ENCODE results near the gene DNM3. TPM values are rescaled to one million over a fixed set of nuclear protein-coding genes. Genes with fewer than 3 reads are reported as not detected.

DNM3 gene
- total and polyA plus RNA-seq, 2 experiments from 2014 or later: 0.11 to 1.4 TPM

DNA sequence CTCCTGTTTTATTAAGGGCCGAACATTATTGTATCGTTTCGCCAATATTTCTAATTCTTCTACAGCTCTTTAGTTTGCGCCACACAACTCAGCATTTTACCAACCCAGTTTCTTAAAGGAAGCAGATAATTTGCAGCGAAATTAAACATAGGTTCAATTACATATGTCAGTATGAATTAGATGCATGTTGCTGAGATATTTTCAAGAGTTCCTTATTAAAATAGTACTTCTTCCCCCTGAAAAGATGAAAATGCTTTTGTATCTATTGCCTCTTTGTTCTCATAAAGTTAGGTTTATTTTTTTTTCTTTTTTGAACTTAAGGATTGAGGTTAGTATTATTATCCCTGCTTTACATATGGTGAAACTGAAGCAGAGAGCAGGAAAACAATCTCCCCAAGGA is 395.7 kb downstream of the DNM3 start:
- no peaks in the 10 kb centered on the region for H3K4me1 ChIP-seq (ENCODE audit: insufficient read depth)
- no peaks in the 10 kb centered on the region for H3K79me2 ChIP-seq (ENCODE audit: insufficient read depth)
- H2AFZ ChIP-seq: no peak overlapping the region
- H3K9me2 ChIP-seq (ENCODE audit: insufficient read depth): no peaks in the 10 kb centered on the region
- no peak overlapping the region for H3K4me3 ChIP-seq
- no peaks in the 10 kb centered on the region for H3F3A ChIP-seq (ENCODE audit: insufficient read depth)
- 94 to 97% methylated on average over 5 of the region's 5 CpGs for WGBS, 2 experiments (ENCODE audit: low coverage in 1 of 2, low lambda C conversion rate in 2 of 2, missing lambda C conversion rate in 2 of 2)
- no peaks in the 10 kb centered on the region for H3K9me3 ChIP-seq (ENCODE audit: low read depth)
- in situ Hi-C loops (cut with MboI): no loop called here
- TF ChIP-seq EZH2 (IDR thresholded peaks at IDR 0.05; ENCODE audit: insufficient read depth, poor library complexity, severe bottlenecking) (no peak), EZH2phosphoT487 (IDR thresholded peaks at IDR 0.05; ENCODE audit: insufficient read depth, low read depth) (no peak)
- DNase-seq: no peak
- no peaks in the 10 kb centered on the region for H3K27me3 ChIP-seq (replicated peaks; ENCODE audit: insufficient read depth)
- no peak overlapping the region for H3K4me2 ChIP-seq (ENCODE audit: unreplicated experiment)
- no peak overlapping the region for H3K27ac ChIP-seq
- H4K20me1 ChIP-seq (ENCODE audit: insufficient read depth): no peaks in the 10 kb centered on the region
- H3K9ac ChIP-seq: no peak overlapping the region
- no peaks in the 10 kb centered on the region for H3K36me3 ChIP-seq (ENCODE audit: low read depth)

DNA sequence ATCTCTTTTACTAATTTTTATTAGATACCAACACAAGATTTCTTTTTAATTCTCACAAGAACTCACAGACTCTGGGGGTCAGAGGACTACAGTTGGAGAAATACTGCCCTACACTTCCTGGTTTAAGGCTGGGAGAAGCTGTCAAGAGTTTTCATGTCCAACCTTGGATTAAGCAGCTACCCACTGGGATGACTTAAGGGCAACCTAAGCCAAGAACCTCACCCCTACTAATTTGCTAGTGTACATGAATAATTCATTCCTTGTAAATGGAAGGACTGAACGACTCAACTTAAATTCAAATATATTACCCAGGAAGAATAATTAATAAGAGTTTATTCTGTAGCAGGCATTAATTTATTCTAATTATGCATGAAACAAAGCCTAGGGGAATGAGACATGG is 396.9 kb downstream of the DNM3 start:
- no peaks in the 10 kb centered on the region for H3K79me2 ChIP-seq (ENCODE audit: insufficient read depth)
- H3K9me2 ChIP-seq (ENCODE audit: insufficient read depth): no peaks in the 10 kb centered on the region
- H3K4me3 ChIP-seq: no peak overlapping the region
- H3F3A ChIP-seq (ENCODE audit: insufficient read depth): no peaks in the 10 kb centered on the region
- DNase-seq: no peak
- no peaks in the 10 kb centered on the region for H3K4me1 ChIP-seq (ENCODE audit: insufficient read depth)
- H3K4me2 ChIP-seq (ENCODE audit: unreplicated experiment): no peak overlapping the region
- in situ Hi-C loops (cut with MboI): no loop called here
- H4K20me1 ChIP-seq (ENCODE audit: insufficient read depth): no peaks in the 10 kb centered on the region
- WGBS, 2 experiments (ENCODE audit: low coverage in 1 of 2, low lambda C conversion rate in 2 of 2, missing lambda C conversion rate in 2 of 2): 64 to 65% methylated on average over 1 of the region's 1 CpG
- TF ChIP-seq EZH2 (IDR thresholded peaks at IDR 0.05; ENCODE audit: insufficient read depth, poor library complexity, severe bottlenecking) (no peak), EZH2phosphoT487 (IDR thresholded peaks at IDR 0.05; ENCODE audit: insufficient read depth, low read depth) (no peak)
- H3K27me3 ChIP-seq (replicated peaks; ENCODE audit: insufficient read depth): no peaks in the 10 kb centered on the region
- H3K9me3 ChIP-seq (ENCODE audit: low read depth): no peaks in the 10 kb centered on the region
- no peak overlapping the region for H3K27ac ChIP-seq
- no peak overlapping the region for H3K9ac ChIP-seq
- H2AFZ ChIP-seq: no peak overlapping the region
- H3K36me3 ChIP-seq (ENCODE audit: low read depth): no peaks in the 10 kb centered on the region

DNA sequence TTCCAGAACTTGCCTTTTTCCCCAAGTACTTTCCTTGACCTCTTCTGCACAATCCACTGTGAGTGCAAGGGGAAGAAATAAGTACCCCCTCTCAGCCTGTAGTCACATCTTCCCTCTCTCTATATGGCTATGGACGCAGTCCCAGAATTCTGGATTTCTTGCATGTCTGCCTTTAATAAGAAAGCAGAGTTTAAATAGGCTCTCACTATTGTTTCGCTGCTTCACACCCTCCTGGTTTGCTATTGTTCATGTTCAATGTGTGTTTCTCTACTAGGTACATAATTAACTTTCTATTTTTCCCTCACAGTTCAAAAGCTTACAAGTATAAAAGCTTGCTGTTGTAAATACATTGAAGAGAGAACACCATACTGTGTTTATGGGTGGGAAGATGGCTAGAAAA is 397.7 kb downstream of the DNM3 start:
- in situ Hi-C loops (cut with MboI): no loop called here
- no peak for DNase-seq
- 90 to 92% methylated on average over 2 of the region's 2 CpGs for WGBS, 2 experiments (ENCODE audit: low coverage in 1 of 2, low lambda C conversion rate in 2 of 2, missing lambda C conversion rate in 2 of 2)
- Histone ChIP-seq H3K27ac (no peak overlapping the region), H3K4me3 (no peak overlapping the region), H3K9me3 (ENCODE audit: low read depth) (no peaks in the 10 kb centered on the region), H3K36me3 (ENCODE audit: low read depth) (no peaks in the 10 kb centered on the region), H3K4me1 (ENCODE audit: insufficient read depth) (no peaks in the 10 kb centered on the region), H3F3A (ENCODE audit: insufficient read depth) (no peaks in the 10 kb centered on the region), H3K9me2 (ENCODE audit: insufficient read depth) (no peaks in the 10 kb centered on the region), H3K9ac (no peak overlapping the region), H2AFZ (no peak overlapping the region), H3K27me3 (replicated peaks; ENCODE audit: insufficient read depth) (no peaks in the 10 kb centered on the region), H3K79me2 (ENCODE audit: insufficient read depth) (no peaks in the 10 kb centered on the region), H4K20me1 (ENCODE audit: insufficient read depth) (no peaks in the 10 kb centered on the region), H3K4me2 (ENCODE audit: unreplicated experiment) (no peak overlapping the region)
- TF ChIP-seq EZH2phosphoT487 (IDR thresholded peaks at IDR 0.05; ENCODE audit: insufficient read depth, low read depth) (no peak), EZH2 (IDR thresholded peaks at IDR 0.05; ENCODE audit: insufficient read depth, poor library complexity, severe bottlenecking) (no peak)

DNA sequence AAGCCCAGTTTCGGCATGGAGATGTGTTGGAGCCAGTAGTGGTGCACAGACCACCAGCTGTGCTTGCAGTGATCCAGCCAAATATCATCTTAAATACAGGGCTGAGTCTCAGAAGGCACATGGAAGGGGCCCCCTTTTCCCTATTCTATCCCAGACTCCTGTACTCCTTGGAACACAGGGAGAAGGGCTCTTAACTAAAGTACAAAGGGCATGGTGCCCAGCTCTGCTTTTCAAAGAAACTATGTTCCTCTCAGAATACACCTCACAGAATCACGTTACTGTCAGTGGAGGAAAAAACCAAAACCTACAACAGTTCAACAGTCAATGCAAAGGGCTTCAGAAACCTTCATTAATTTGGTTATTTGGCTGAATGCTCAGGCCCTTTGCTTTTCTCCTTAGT is 398.6 kb downstream of the DNM3 start:
- Histone ChIP-seq H3K4me2 (ENCODE audit: unreplicated experiment) (no peak overlapping the region), H3K79me2 (ENCODE audit: insufficient read depth) (no peaks in the 10 kb centered on the region), H3K4me3 (no peak overlapping the region), H3K9ac (no peak overlapping the region), H3K9me2 (ENCODE audit: insufficient read depth) (no peaks in the 10 kb centered on the region), H2AFZ (no peak overlapping the region), H3K9me3 (ENCODE audit: low read depth) (no peaks in the 10 kb centered on the region), H3K27ac (no peak overlapping the region), H3K27me3 (replicated peaks; ENCODE audit: insufficient read depth) (no peaks in the 10 kb centered on the region), H4K20me1 (ENCODE audit: insufficient read depth) (no peaks in the 10 kb centered on the region), H3K36me3 (ENCODE audit: low read depth) (no peaks in the 10 kb centered on the region), H3K4me1 (ENCODE audit: insufficient read depth) (no peaks in the 10 kb centered on the region), H3F3A (ENCODE audit: insufficient read depth) (no peaks in the 10 kb centered on the region)
- in situ Hi-C loops (cut with MboI): no loop called here
- WGBS, 2 experiments (ENCODE audit: low coverage in 1 of 2, low lambda C conversion rate in 2 of 2, missing lambda C conversion rate in 2 of 2): 75 to 80% methylated on average over 2 of the region's 2 CpGs
- DNase-seq: no peak
- TF ChIP-seq EZH2phosphoT487 (IDR thresholded peaks at IDR 0.05; ENCODE audit: insufficient read depth, low read depth) (no peak), EZH2 (IDR thresholded peaks at IDR 0.05; ENCODE audit: insufficient read depth, poor library complexity, severe bottlenecking) (no peak)

DNA sequence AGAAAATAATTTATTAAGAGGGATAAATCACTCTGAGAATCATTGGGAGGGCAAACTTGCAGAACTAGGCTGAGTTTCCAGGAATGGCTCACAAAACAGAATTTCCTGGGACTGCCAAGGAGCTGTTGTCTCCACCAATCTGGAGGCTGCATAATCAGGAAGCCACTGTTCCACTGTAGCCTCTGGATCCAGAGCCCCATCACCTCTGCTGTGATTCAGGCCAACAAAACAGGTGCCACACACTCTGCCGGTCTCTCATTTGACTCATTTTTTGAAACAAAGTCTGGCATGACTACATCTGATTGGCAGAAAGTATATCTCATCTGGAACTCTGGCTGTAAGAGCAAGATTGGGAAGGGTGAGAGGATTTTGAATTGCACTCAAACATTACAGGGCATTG is 400.2 kb downstream of the DNM3 start:
- TF ChIP-seq EZH2 (IDR thresholded peaks at IDR 0.05; ENCODE audit: insufficient read depth, poor library complexity, severe bottlenecking) (no peak), EZH2phosphoT487 (IDR thresholded peaks at IDR 0.05; ENCODE audit: insufficient read depth, low read depth) (no peak)
- H3K9me3 ChIP-seq (ENCODE audit: low read depth): no peaks in the 10 kb centered on the region
- no peak overlapping the region for H3K4me3 ChIP-seq
- no peaks in the 10 kb centered on the region for H3K79me2 ChIP-seq (ENCODE audit: insufficient read depth)
- 29 to 35% methylated on average over 1 of the region's 1 CpG for WGBS, 2 experiments (ENCODE audit: low coverage in 1 of 2, low lambda C conversion rate in 2 of 2, missing lambda C conversion rate in 2 of 2)
- in situ Hi-C loops (cut with MboI): no loop called here
- H3K36me3 ChIP-seq (ENCODE audit: low read depth): no peaks in the 10 kb centered on the region
- H4K20me1 ChIP-seq (ENCODE audit: insufficient read depth): no peaks in the 10 kb centered on the region
- H3F3A ChIP-seq (ENCODE audit: insufficient read depth): no peaks in the 10 kb centered on the region
- H3K27ac ChIP-seq: no peak overlapping the region
- no peaks in the 10 kb centered on the region for H3K4me1 ChIP-seq (ENCODE audit: insufficient read depth)
- no peak overlapping the region for H3K4me2 ChIP-seq (ENCODE audit: unreplicated experiment)
- H2AFZ ChIP-seq: no peak overlapping the region
- H3K27me3 ChIP-seq (replicated peaks; ENCODE audit: insufficient read depth): no peaks in the 10 kb centered on the region
- H3K9me2 ChIP-seq (ENCODE audit: insufficient read depth): no peaks in the 10 kb centered on the region
- H3K9ac ChIP-seq: no peak overlapping the region
- no peak for DNase-seq

All from GM23248 (cell line).